ENCODE results near the gene ARMH1.

Gene ARMH1

DNA sequence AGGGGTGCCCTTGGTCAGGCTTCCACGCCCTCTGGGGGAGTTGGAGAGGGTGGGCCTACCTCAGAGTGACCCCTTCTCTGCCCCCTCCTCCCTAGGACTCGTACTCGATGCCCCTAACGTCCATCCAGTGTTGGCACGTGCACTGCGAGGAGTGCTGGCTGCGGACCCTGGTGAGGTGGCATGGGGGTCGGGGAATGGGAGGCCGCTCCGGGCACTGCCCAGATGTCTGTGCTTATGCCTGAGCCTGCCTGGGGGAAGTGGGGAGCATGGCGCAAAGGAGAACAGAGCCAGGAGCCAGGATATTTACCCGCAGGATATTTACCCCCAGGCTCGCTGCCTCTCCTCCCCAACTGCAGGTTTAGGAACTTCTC, 24.7 kb upstream of the ARMH1 start:
- Histone ChIP-seq H3K79me2 (ENCODE audit: control insufficient read depth, low read length) (no peaks in the 10 kb centered on the region), H3K4me1 (ENCODE audit: control insufficient read depth, low read length) (no peaks in the 10 kb centered on the region), H3K9me2 (replicated peaks; ENCODE audit: control insufficient read depth, low read length) (no peaks in the 10 kb centered on the region), H3K4me2 (ENCODE audit: low read length) (no peak overlapping the region), H3K36me3 (ENCODE audit: control insufficient read depth, low read length) (peaks cover 59% of the 10 kb centered on the region), H3F3A (ENCODE audit: control insufficient read depth, insufficient read depth) (peaks cover 6% of the 10 kb centered on the region; the same call in 1 of the 2 replicates), H3K27me3 (ENCODE audit: control insufficient read depth, low read length) (no peaks in the 10 kb centered on the region), H4K20me1 (ENCODE audit: control insufficient read depth, insufficient read depth, low read depth, low read length) (0 out of 2 replicates have a peak, but pooled peaks cover 3% of the 10 kb centered on the region), H3K9me3 (ENCODE audit: control insufficient read depth, insufficient read depth, low read length) (no peaks in the 10 kb centered on the region), H3K4me3 (ENCODE audit: low read length) (no peak overlapping the region), H3K27ac (ENCODE audit: low read depth, low read length) (no peak overlapping the region)
- TF ChIP-seq CTCF (IDR thresholded peaks at IDR 0.05; ENCODE audit: low read depth, low read length, poor library complexity, severe bottlenecking): no peak

DNA sequence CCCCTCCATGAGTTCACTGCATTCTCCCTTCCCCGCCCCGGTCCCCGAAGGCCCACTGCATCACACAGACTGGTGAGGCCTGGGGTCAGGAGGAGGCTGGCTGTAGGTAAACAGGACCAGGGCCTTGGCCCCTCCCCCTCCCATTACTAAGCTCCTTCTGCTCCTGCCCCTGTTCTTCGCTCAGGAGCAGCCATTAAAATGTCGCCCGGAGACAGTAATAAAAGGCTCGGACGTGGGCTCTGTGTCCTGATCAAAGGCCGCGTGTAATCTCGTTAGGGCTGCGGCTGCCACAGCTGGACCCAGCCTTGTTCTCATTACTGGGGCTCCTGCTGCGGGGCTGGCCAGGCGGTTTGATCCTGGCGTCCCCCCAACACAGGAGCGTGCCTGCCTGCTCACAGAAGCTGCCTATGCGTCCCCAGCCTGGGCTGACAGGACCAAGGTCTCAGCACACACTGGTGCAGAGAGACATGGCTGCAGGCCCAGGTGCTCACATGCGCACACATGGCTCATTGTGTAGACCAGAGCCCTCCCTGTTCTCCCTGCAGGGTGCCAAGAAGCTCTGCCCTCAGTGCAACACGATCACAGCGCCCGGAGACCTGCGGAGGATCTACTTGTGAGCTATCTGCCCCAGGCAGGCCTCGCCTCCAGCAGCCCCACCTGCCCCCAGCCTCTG, 24.2 kb upstream of the ARMH1 start:
- Histone ChIP-seq H3K4me1 (ENCODE audit: control insufficient read depth, low read length) (no peaks in the 10 kb centered on the region), H3K27me3 (ENCODE audit: control insufficient read depth, low read length) (no peaks in the 10 kb centered on the region), H3K79me2 (ENCODE audit: control insufficient read depth, low read length) (no peaks in the 10 kb centered on the region), H3K9me2 (replicated peaks; ENCODE audit: control insufficient read depth, low read length) (no peaks in the 10 kb centered on the region), H3K9me3 (ENCODE audit: control insufficient read depth, insufficient read depth, low read length) (no peaks in the 10 kb centered on the region), H3K27ac (ENCODE audit: low read depth, low read length) (no peak overlapping the region), H3K4me2 (ENCODE audit: low read length) (no peak overlapping the region), H4K20me1 (ENCODE audit: control insufficient read depth, insufficient read depth, low read depth, low read length) (0 out of 2 replicates have a peak, but pooled peaks cover 3% of the 10 kb centered on the region), H3F3A (ENCODE audit: control insufficient read depth, insufficient read depth) (peaks cover 6% of the 10 kb centered on the region; the same call in 1 of the 2 replicates), H3K4me3 (ENCODE audit: low read length) (no peak overlapping the region), H3K36me3 (ENCODE audit: control insufficient read depth, low read length) (peaks cover 54% of the 10 kb centered on the region)
- no peak for TF ChIP-seq EZH2phosphoT487 (IDR thresholded peaks at IDR 0.05; ENCODE audit: borderline replicate concordance, low read length)
- TF ChIP-seq CTCF (IDR thresholded peaks at IDR 0.05; ENCODE audit: low read depth, low read length, poor library complexity, severe bottlenecking): no peak

DNA sequence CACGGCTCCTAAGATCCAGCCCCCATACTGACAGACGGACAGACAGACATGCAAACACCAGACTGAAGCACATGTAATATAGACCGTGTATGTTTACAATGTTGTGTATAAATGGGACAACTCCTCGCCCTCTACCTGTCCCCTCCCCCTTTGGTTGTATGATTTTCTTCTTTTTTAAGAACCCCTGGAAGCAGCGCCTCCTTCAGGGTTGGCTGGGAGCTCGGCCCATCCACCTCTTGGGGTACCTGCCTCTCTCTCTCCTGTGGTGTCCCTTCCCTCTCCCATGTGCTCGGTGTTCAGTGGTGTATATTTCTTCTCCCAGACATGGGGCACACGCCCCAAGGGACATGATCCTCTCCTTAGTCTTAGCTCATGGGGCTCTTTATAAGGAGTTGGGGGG, 23.4 kb upstream of the ARMH1 start:
- H3K4me1 ChIP-seq (ENCODE audit: control insufficient read depth, low read length): no peaks in the 10 kb centered on the region
- H3K4me2 ChIP-seq (ENCODE audit: low read length): no peak overlapping the region
- H3K9me2 ChIP-seq (replicated peaks; ENCODE audit: control insufficient read depth, low read length): no peaks in the 10 kb centered on the region
- no peaks in the 10 kb centered on the region for H3K79me2 ChIP-seq (ENCODE audit: control insufficient read depth, low read length)
- no peaks in the 10 kb centered on the region for H3K9me3 ChIP-seq (ENCODE audit: control insufficient read depth, insufficient read depth, low read length)
- H3K4me3 ChIP-seq (ENCODE audit: low read length): no peak overlapping the region
- H3K27ac ChIP-seq (ENCODE audit: low read depth, low read length): no peak overlapping the region
- no peak for TF ChIP-seq EZH2phosphoT487 (IDR thresholded peaks at IDR 0.05; ENCODE audit: borderline replicate concordance, low read length)
- no peak for TF ChIP-seq CTCF (IDR thresholded peaks at IDR 0.05; ENCODE audit: low read depth, low read length, poor library complexity, severe bottlenecking)
- no peaks in the 10 kb centered on the region for H3K27me3 ChIP-seq (ENCODE audit: control insufficient read depth, low read length)
- H3K36me3 ChIP-seq (ENCODE audit: control insufficient read depth, low read length): peaks cover 46% of the 10 kb centered on the region
- peaks cover 6% of the 10 kb centered on the region; the same call in 1 of the 2 replicates for H3F3A ChIP-seq (ENCODE audit: control insufficient read depth, insufficient read depth)
- 0 out of 2 replicates have a peak, but pooled peaks cover 3% of the 10 kb centered on the region for H4K20me1 ChIP-seq (ENCODE audit: control insufficient read depth, insufficient read depth, low read depth, low read length)

All from DOHH2 (cell line).